Breast epithelium (tissue), 4 donors: Measurements from ENCODE around the gene HAPSTR1. TPM values are rescaled to one million over a fixed set of nuclear protein-coding genes. Genes with fewer than 3 reads are reported as not detected.

Experiments used
- DNase-seq, 2 donors: peaks; one replicate each; pipeline ENCODE4 v3.0.0-alpha.2; 2019; ENCODE audit warnings: low spot score in 2 of 2
- H3K27ac ChIP-seq, 2 donors: fragments of 200-600 bp; sonication (generic) in 1 of 2; one replicate each; pipeline ENCODE4 v1.5.1; 2016 to 2019; ENCODE audit warnings: mild to moderate bottlenecking in 1 of 2
- H3K27me3 ChIP-seq, 2 donors: fragments of 200-600 bp; sonication (generic) in 1 of 2; one replicate each; pipeline versions ENCODE4 v1.5.1 to v1.6.0; 2017 to 2019; ENCODE audit warnings: control low read depth in 1 of 2, mild to moderate bottlenecking in 1 of 2
- H3K36me3 ChIP-seq: fragments of 200-600 bp; one replicate; pipeline ENCODE4 v1.5.1; 2019
- H3K4me1 ChIP-seq, 2 donors: fragments of 200-600 bp; sonication (generic); one replicate each; pipeline ENCODE4 v1.5.1; 2016 to 2019; ENCODE audit warnings: control low read depth in 1 of 2
- H3K4me3 ChIP-seq, 3 donors: fragments of 200-600 bp; sonication (generic); 1 replicate in 2 of 3; 2 replicates in 1 of 3; pipeline ENCODE4 v1.5.1; 2016 to 2019; ENCODE audit warnings: mild to moderate bottlenecking in 3 of 3, moderate library complexity in 2 of 3
- H3K9me3 ChIP-seq, 2 donors: fragments of 200-600 bp; sonication (generic) in 1 of 2; one replicate each; pipeline ENCODE4 v1.5.1; 2016 to 2019; ENCODE audit warnings: control low read depth in 1 of 2
- CTCF ChIP-seq, 3 donors: fragments of 450-650 bp; IDR thresholded peaks; one replicate each; pipeline ENCODE4 v1.5.1; 2016 to 2017; ENCODE audit warnings: antibody characterized with exemption in 3 of 3, mild to moderate bottlenecking in 3 of 3, moderate library complexity in 3 of 3
- POLR2A ChIP-seq: fragments of 450-650 bp; IDR thresholded peaks from one replicate; pipeline ENCODE4 v1.6.1; 2016; ENCODE audit warnings: antibody characterized with exemption, mild to moderate bottlenecking, moderate library complexity
- POLR2AphosphoS5 ChIP-seq, 3 donors: sonication (generic); formaldehyde crosslinking; IDR thresholded peaks; one replicate each; pipeline ENCODE4 v1.6.1; 2017; ENCODE audit warnings: antibody characterized with exemption in 3 of 3
- intact Hi-C: fragments of 100-400 bp; cut with DNase I; formaldehyde crosslinking; loops from one replicate; pipeline ENCODE4 v1.15.1; 2023; ENCODE audit warnings: low total_unique reads
- total RNA-seq, 3 donors: library from RNA; depleted of rRNA; stranded (reverse); fragments of >200 nt; gene quantifications; one replicate each; pipeline ENCODE4 v1.1.0, GENCODE V29; 2016

Gene HAPSTR1
- total RNA-seq, 3 donors from 2014 or later, result 39.0 to 63.5 (median 50.1) TPM

GRCh38 chr16:9047689-9048301 is 43.6 kb upstream of the HAPSTR1 start:
- TF ChIP-seq CTCF (IDR thresholded peaks at IDR 0.05) (no peak), POLR2AphosphoS5 (IDR thresholded peaks at IDR 0.05) (peak; percentile 65 to 94 (median 90))
- H3K27ac ChIP-seq, result peak overlapping the region; percentile 61 to 83
- H3K9me3 ChIP-seq, result no peaks in the 10 kb centered on the region
- DNase-seq, result peak; percentile 83 to 85
- H3K4me3 ChIP-seq, result no peak overlapping the region
- no peaks in the 10 kb centered on the region for H3K27me3 ChIP-seq
- H3K36me3 ChIP-seq, result no peaks in the 10 kb centered on the region
- intact Hi-C loops, result loop anchor here (10.0 kb wide), 1 partner anchor 337 kb away; no protein-coding TSS in a partner anchor
- no peaks in the 10 kb centered on the region for H3K4me1 ChIP-seq

GRCh38 chr16:9048302-9048700 is 43.1 kb upstream of the HAPSTR1 start:
- no peak for DNase-seq
- Histone ChIP-seq H3K4me3 (no peak overlapping the region), H3K9me3 (no peaks in the 10 kb centered on the region), H3K4me1 (no peaks in the 10 kb centered on the region), H3K36me3 (no peaks in the 10 kb centered on the region), H3K27me3 (no peaks in the 10 kb centered on the region), H3K27ac (peak overlapping the region; percentile 61 to 83)
- no peak for TF ChIP-seq CTCF (IDR thresholded peaks at IDR 0.05)
- TF ChIP-seq POLR2A, result no peak
- TF ChIP-seq POLR2AphosphoS5 (IDR thresholded peaks at IDR 0.05), result no peak
- intact Hi-C loops, result loop anchor here (10.0 kb wide), 1 partner anchor 336 kb away; no protein-coding TSS in a partner anchor

GRCh38 chr16:9049241-9049640 is 42.2 kb upstream of the HAPSTR1 start:
- H3K9me3 ChIP-seq, result no peaks in the 10 kb centered on the region
- no peak overlapping the region for H3K4me3 ChIP-seq
- no peaks in the 10 kb centered on the region for H3K36me3 ChIP-seq
- no peak overlapping the region for H3K27ac ChIP-seq
- H3K4me1 ChIP-seq, result no peaks in the 10 kb centered on the region
- intact Hi-C loops, result loop anchor here (10.0 kb wide), 1 partner anchor 336 kb away; no protein-coding TSS in a partner anchor
- H3K27me3 ChIP-seq, result no peaks in the 10 kb centered on the region
- TF ChIP-seq CTCF (IDR thresholded peaks at IDR 0.05) (no peak), POLR2AphosphoS5 (IDR thresholded peaks at IDR 0.05) (no peak), POLR2A (no peak)
- no peak for DNase-seq

- no peaks in the 10 kb centered on the region for H3K4me1 ChIP-seq
- no peaks in the 10 kb centered on the region for H3K27me3 ChIP-seq
- intact Hi-C loops, result no loop called here
- TF ChIP-seq POLR2A, result no peak
- no peak for TF ChIP-seq CTCF (IDR thresholded peaks at IDR 0.05)
- TF ChIP-seq POLR2AphosphoS5 (IDR thresholded peaks at IDR 0.05), result no peak
- H3K27ac ChIP-seq, result no peak overlapping the region
- no peak for DNase-seq
- no peaks in the 10 kb centered on the region for H3K36me3 ChIP-seq
- no peak overlapping the region for H3K4me3 ChIP-seq
- no peaks in the 10 kb centered on the region for H3K9me3 ChIP-seq
These were observed 41.2 kb upstream of the HAPSTR1 start for GRCh38 chr16:9050102-9050830.

GRCh38 chr16:9053006-9053601 is 38.3 kb upstream of the HAPSTR1 start:
- Histone ChIP-seq H3K4me1 (no peaks in the 10 kb centered on the region), H3K9me3 (no peaks in the 10 kb centered on the region), H3K4me3 (no peak overlapping the region), H3K27ac (no peak overlapping the region), H3K27me3 (no peaks in the 10 kb centered on the region), H3K36me3 (no peaks in the 10 kb centered on the region)
- no peak for DNase-seq
- TF ChIP-seq POLR2AphosphoS5 (IDR thresholded peaks at IDR 0.05) (no peak), CTCF (IDR thresholded peaks at IDR 0.05) (no peak), POLR2A (no peak)
- intact Hi-C loops, result no loop called here
